Skeletal muscle tissue (tissue), 4 donors: ENCODE data around the gene CEP135. TPM values are rescaled to one million over a fixed set of nuclear protein-coding genes. Genes with fewer than 3 reads are reported as not detected.
"Not testable (repeated sequence)": the region's sequence is repeated elsewhere in the genome, so short reads cannot be mapped to it uniquely, and the experiment has no call there.

Source experiments
- H3K27ac ChIP-seq: one replicate; pipeline ENCODE4 v1.7.0; 2013; ENCODE audit warnings: mild to moderate bottlenecking, low read depth, low read length, inconsistent platforms
- H3K27me3 ChIP-seq, 3 donors: one replicate each; pipeline ENCODE4 v1.7.0; 2013; ENCODE audit warnings: low read length in 3 of 3; ENCODE audit not compliant: control insufficient read depth in 3 of 3, insufficient read depth in 3 of 3
- H3K36me3 ChIP-seq, 3 donors: one replicate each; pipeline ENCODE4 v1.7.0; 2013; ENCODE audit warnings: low read length in 3 of 3; ENCODE audit not compliant: control insufficient read depth in 3 of 3, insufficient read depth in 3 of 3
- H3K4me1 ChIP-seq, 3 donors: one replicate each; pipeline ENCODE4 v1.7.0; 2013; ENCODE audit warnings: low read length in 3 of 3, mild to moderate bottlenecking in 3 of 3; ENCODE audit not compliant: control insufficient read depth in 3 of 3, insufficient read depth in 3 of 3
- H3K4me3 ChIP-seq, 3 donors: one replicate each; pipeline ENCODE4 v1.7.0; 2013; ENCODE audit warnings: low read length in 3 of 3
- H3K9ac ChIP-seq, 3 donors: one replicate each; pipeline ENCODE4 v1.7.0; 2013; ENCODE audit warnings: low read length in 3 of 3, mild to moderate bottlenecking in 3 of 3, moderate library complexity in 2 of 3, low read depth in 1 of 3
- H3K9me3 ChIP-seq, 3 donors: one replicate each; pipeline ENCODE4 v1.7.0; 2013; ENCODE audit warnings: low read length in 3 of 3; ENCODE audit not compliant: control insufficient read depth in 3 of 3
- total RNA-seq: library from RNA; depleted of rRNA; stranded (reverse); fragments of >200 nt; gene quantifications from one replicate; pipeline ENCODE4 v1.2.3, GENCODE V29; 2014
- donor health status: Osteomylitis.

Gene CEP135
- total RNA-seq, 1 donor from 2014 or later: 5.7 TPM

DNA sequence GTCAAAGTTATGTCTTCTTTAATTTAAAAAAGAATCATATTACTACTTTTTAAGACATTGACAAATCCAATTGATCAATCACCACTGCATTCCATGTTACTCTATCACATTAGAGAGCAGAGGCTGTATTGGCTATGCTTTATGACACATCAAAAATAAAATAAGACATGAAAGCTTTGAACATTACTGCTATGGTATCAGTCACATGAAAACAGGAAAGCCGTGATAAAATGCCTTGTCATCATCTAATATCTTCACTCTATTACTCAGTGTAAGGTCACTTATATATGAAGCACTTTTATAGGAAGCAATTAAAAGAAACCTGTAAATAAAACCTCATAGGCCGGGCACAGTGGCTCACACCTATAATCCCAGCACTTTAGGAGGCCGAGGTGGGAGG, 27.7 kb upstream of the CEP135 start:
- Histone ChIP-seq H3K4me3 (no peak overlapping the region), H3K36me3 (no peaks in the 10 kb centered on the region), H3K4me1 (peaks cover 0 to 5% (median 3%) of the 10 kb centered on the region in 3 donors), H3K9me3 (no peaks in the 10 kb centered on the region), H3K9ac (no peak overlapping the region), H3K27ac (no peak overlapping the region), H3K27me3 (no peaks in the 10 kb centered on the region)

DNA sequence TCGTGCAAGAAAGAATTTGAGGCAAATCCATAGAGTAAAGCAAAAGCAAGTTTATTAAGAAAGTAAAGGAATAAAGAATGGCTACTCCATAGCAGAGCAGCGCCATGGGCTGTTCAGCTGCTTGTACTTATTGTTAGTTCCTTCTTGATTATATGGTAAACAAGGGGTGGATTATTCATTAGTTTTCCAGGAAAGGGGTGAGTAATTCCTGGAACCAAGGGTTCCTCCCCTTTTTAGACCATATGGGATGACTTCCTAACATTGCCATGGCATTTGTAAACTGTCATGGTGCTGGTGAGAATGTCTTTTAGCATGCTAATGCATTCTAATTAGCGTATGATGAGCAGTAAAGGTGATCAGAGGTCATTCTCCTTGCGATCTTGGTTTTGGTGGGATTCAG, 23.5 kb upstream of the CEP135 start:
- Histone ChIP-seq H3K4me3 (no peak overlapping the region), H3K4me1 (peaks cover 0 to 5% (median 3%) of the 10 kb centered on the region in 3 donors), H3K9me3 (no peaks in the 10 kb centered on the region), H3K9ac (no peak overlapping the region), H3K27me3 (no peaks in the 10 kb centered on the region), H3K27ac (no peak overlapping the region), H3K36me3 (no peaks in the 10 kb centered on the region)

DNA sequence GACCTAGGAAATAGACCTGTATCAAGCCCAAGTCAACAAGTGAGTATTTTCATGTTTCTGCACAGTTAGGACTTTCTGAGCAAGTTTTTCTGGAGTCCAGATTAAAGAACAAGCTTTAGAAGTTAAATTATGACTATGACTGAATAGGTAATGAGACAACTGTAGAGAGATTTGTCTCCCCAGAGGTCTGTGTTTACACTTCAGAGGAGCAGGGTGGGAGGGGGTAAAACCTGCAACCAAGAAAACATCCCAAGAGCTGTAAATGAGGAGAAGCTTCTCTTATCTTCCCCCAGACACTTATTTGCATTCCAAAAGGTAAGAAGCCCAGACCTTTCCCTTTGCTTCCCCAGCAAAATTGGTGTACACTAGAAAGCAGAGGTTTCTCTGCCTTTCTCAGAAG, 22.1 kb upstream of the CEP135 start:
- H3K27me3 ChIP-seq: no peaks in the 10 kb centered on the region
- H3K9ac ChIP-seq: no peak overlapping the region
- no peaks in the 10 kb centered on the region for H3K36me3 ChIP-seq
- H3K9me3 ChIP-seq: no peaks in the 10 kb centered on the region
- H3K4me1 ChIP-seq: no peaks in the 10 kb centered on the region
- H3K4me3 ChIP-seq: no peak overlapping the region
- no peak overlapping the region for H3K27ac ChIP-seq

DNA sequence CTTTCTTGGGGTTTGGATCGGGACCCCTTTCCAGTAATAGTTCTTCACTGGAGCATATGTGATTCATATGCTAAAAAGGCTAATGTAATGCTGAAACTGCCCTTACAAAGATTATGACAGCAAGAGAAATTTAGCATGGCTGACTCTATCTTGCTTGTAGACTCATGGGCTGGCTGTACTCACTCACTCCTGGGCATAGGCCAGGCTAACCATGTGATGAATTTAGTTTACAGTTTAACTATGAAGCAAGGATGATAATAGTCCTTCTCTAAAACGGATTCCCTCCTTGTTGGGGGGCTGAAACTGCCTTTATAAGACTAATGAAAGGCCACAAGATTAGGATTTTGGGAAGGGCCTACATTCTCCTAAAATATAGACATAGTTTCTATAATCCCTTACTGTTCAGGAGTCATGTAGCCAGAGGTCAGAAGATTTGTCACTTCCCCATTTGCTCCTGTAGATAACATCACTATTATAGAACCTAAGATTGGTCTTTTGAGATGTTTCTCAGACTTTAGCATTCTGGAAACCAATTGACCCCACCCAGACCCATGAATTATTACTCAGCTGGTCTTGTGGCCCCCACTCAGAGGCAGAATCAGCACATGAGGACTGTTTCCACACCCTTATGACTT, 20.8 kb upstream of the CEP135 start:
- Histone ChIP-seq H3K4me3 (no peak overlapping the region), H3K36me3 (no peaks in the 10 kb centered on the region), H3K4me1 (no peaks in the 10 kb centered on the region), H3K27me3 (no peaks in the 10 kb centered on the region), H3K9ac (no peak overlapping the region), H3K9me3 (no peaks in the 10 kb centered on the region), H3K27ac (no peak overlapping the region)

DNA sequence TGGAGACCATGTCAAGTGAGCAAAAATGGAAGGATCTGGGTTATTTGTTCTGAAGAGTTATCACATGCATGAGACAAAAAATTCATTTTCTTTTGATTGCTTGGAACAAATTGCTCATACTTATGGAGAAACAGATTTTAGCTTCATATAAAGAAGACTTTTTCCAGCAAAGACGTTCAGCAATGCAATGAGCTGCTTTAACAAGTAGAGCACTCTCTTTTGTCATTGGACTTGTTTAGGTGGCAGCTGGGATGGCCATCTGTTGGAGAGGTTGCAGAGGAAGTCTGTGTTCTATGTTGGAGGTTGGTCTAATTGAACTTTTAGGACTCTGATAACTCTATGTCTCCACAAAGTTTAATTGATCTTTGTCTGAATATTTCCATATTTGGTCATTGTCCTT, 19.9 kb upstream of the CEP135 start:
- H3K9ac ChIP-seq: no peak overlapping the region
- H3K4me3 ChIP-seq: no peak overlapping the region
- H3K4me1 ChIP-seq: no peaks in the 10 kb centered on the region
- H3K27ac ChIP-seq: no peak overlapping the region
- no peaks in the 10 kb centered on the region for H3K27me3 ChIP-seq
- no peaks in the 10 kb centered on the region for H3K36me3 ChIP-seq
- H3K9me3 ChIP-seq: no peaks in the 10 kb centered on the region

DNA sequence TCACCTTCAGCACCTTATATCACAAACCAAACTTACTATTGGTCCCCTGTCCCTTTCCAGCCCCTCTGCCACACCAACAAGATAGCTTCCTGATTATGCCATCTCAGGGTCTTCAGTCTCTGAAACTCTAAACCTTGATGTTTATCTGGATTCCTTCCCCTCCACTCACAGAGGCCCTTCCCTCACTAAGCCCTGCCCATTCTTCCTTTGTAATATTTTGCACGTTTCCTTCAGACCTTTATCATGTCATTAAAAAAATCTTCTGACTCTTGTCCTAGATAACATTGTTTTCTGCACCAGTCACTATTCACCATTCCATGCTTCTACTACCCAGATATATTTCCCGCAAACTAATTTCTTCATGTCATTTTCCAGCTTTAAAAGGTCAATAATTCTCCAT, 17.7 kb upstream of the CEP135 start:
- H3K9ac ChIP-seq: no peak overlapping the region
- no peak overlapping the region for H3K27ac ChIP-seq
- H3K4me1 ChIP-seq: no peaks in the 10 kb centered on the region
- H3K36me3 ChIP-seq: no peaks in the 10 kb centered on the region
- H3K4me3 ChIP-seq: no peak overlapping the region
- H3K27me3 ChIP-seq: no peaks in the 10 kb centered on the region
- no peaks in the 10 kb centered on the region for H3K9me3 ChIP-seq

DNA sequence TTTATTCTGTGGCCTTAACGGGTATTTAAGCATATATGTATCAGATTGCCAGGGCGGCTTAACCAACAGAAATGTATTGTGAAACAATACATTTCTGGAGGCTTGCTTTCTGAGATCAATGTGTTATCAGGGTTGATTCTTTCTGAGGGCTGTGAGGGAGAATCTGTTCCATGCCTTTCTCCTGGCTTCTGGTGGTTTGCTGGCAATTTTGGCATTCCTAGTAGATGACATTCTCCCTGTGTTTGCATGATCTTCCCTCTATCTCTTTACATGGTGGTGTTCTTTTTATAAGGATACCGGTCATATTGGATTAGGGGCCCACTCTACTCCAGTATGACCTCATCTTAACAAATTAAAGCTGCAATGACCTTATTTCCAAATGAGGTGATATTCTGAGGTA, 16.9 kb upstream of the CEP135 start:
- H3K27me3 ChIP-seq: no peaks in the 10 kb centered on the region
- H3K4me1 ChIP-seq: no peaks in the 10 kb centered on the region
- no peaks in the 10 kb centered on the region for H3K9me3 ChIP-seq
- H3K4me3 ChIP-seq: no peak overlapping the region
- no peaks in the 10 kb centered on the region for H3K36me3 ChIP-seq
- H3K27ac ChIP-seq: no peak overlapping the region
- H3K9ac ChIP-seq: no peak overlapping the region

DNA sequence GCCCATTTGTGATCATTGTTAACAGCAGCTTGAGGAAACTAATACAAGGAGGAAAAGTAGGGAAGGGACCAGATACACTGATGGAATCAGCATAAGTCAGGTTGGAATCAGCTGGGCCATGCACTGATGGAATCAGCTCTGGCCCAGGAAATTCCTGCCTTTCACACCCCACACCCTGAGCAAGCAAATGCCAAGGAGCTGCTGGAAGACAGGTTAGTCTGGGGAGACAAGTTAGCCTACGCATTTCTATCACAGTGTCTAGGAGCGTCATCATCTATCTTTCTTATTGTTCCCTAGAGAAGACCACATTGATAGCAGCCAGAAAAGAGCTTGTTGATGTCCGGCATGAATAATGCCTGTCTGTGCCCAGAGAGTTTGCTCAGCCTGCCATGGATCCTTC, 16.2 kb upstream of the CEP135 start:
- no peaks in the 10 kb centered on the region for H3K27me3 ChIP-seq
- no peaks in the 10 kb centered on the region for H3K4me1 ChIP-seq
- H3K9ac ChIP-seq: no peak overlapping the region
- no peak overlapping the region for H3K4me3 ChIP-seq
- H3K36me3 ChIP-seq: no peaks in the 10 kb centered on the region
- no peaks in the 10 kb centered on the region for H3K9me3 ChIP-seq
- H3K27ac ChIP-seq: no peak overlapping the region

DNA sequence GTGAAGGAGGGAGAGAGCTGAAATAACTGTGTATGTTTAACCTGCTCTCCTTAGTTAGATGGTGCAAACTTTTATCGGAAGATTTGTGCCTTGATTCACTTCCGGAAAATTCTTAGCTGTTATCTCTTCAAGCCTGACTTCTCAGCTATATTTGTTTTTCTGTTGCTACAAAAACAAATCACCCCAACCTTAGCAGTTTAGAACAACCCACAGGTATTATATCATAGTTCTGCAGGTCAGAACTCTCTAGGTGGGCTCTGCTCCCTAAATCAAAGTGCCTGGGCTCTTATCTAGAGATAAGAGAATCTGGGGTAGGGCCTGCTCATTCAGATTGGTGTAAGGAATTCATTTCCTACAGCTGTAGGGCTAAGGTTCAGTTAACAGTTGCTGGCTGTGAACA, 15.1 kb upstream of the CEP135 start:
- H3K27me3 ChIP-seq: peaks cover 0 to 3% (median 0%) of the 10 kb centered on the region in 3 donors
- no peaks in the 10 kb centered on the region for H3K4me1 ChIP-seq
- H3K4me3 ChIP-seq: no peak overlapping the region
- H3K36me3 ChIP-seq: no peaks in the 10 kb centered on the region
- no peak overlapping the region for H3K27ac ChIP-seq
- no peak overlapping the region for H3K9ac ChIP-seq
- H3K9me3 ChIP-seq: no peaks in the 10 kb centered on the region

DNA sequence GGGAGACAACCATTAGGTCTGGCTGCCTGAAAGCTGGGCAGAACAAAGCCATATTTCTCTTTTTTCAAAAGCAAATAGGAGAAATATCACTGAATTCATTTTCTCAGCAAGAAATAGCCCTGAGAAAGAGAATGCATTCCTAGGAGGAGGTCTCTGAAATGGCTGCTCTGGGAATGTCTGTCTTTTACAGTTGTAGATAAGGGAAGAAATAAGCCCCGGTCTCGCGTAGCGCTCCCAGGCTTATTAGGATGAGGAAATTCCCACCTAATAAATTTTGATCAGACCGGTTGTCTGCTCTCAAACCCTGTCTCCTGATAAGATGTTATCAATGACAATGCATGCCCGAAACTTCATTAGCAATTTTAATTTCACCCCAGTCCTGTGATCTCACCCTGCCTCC, 12.8 kb upstream of the CEP135 start:
- H3K27me3 ChIP-seq, H3K27ac ChIP-seq, H3K9me3 ChIP-seq, H3K9ac ChIP-seq, H3K4me1 ChIP-seq, H3K4me3 ChIP-seq, H3K36me3 ChIP-seq: not testable (repeated sequence)

DNA sequence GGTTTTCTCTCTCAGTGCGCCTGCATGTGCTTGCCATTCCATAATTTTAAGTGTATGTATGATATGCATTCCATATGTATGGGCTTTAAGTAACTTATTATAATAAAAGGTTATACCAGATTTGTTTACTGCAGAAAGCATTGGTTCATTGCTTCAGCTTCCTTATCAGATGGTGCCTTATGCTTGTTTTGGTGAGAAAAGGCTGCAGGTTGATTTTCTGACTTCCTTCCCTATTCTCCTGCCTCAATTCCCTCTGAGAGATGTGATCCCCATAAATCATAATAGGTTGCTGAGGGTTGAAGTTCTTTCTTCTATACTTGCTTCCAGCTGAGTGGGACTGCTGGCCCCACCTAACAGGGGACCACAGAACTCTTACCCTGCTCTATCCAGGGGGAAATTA, 10.3 kb upstream of the CEP135 start:
- Histone ChIP-seq H3K27ac (no peak overlapping the region), H3K27me3 (peaks cover 0 to 4% (median 0%) of the 10 kb centered on the region in 3 donors), H3K4me1 (no peaks in the 10 kb centered on the region), H3K9ac (no peak overlapping the region), H3K36me3 (no peaks in the 10 kb centered on the region), H3K4me3 (no peak overlapping the region), H3K9me3 (no peaks in the 10 kb centered on the region)
